Stomach (tissue), 4 donors: Measurements from ENCODE around the gene UQCRQ.

ENCODE experiments used
- CTCF ChIP-seq, 7 experiments: fragments of 450-650 bp in 4 of 7; fragments of 200-600 bp in 3 of 7; sonication (generic) in 3 of 7; IDR thresholded peaks; one replicate each; pipeline ENCODE4 v1.5.1; 2016 to 2019; ENCODE audit warnings: antibody characterized with exemption in 7 of 7, control low read depth in 2 of 7, mild to moderate bottlenecking in 1 of 7
- POLR2A ChIP-seq, 4 donors: fragments of 450-650 bp; IDR thresholded peaks; one replicate each; pipeline ENCODE4 v1.6.1; 2016; ENCODE audit warnings: antibody characterized with exemption in 4 of 4, control low read depth in 2 of 4, mild to moderate bottlenecking in 1 of 4, moderate library complexity in 1 of 4
- POLR2AphosphoS5 ChIP-seq, 3 donors: sonication (generic); formaldehyde crosslinking; IDR thresholded peaks; one replicate each; pipeline ENCODE4 v1.6.1; 2016; ENCODE audit warnings: antibody characterized with exemption in 3 of 3

- TF ChIP-seq CTCF (IDR thresholded peaks at IDR 0.05) (no peak), POLR2A (IDR thresholded peaks at IDR 0.05) (no peak), POLR2AphosphoS5 (IDR thresholded peaks at IDR 0.05) (no peak)
Observed at GRCh38 chr5:132860742-132861141, 5.7 kb upstream of the UQCRQ start.
